A549 treated with GW870086 at 1 μM for 4 hours (cell line): ENCODE data around the gene PARP4. TPM values are rescaled to one million over a fixed set of nuclear protein-coding genes. Genes with fewer than 3 reads are reported as not detected.

Source experiments
- total RNA-seq: library from RNA; stranded (reverse); fragments of 200-300 nt; extraction: Qiagen RNA extraction; gene quantifications from 5 replicates; pipeline ENCODE4 v1.2.3, GENCODE V29; 2022; ENCODE audit warnings: low read depth

Gene PARP4
- total RNA-seq: 41.2 to 53.2 TPM (median 49.8 TPM) in 5 replicates

DNA sequence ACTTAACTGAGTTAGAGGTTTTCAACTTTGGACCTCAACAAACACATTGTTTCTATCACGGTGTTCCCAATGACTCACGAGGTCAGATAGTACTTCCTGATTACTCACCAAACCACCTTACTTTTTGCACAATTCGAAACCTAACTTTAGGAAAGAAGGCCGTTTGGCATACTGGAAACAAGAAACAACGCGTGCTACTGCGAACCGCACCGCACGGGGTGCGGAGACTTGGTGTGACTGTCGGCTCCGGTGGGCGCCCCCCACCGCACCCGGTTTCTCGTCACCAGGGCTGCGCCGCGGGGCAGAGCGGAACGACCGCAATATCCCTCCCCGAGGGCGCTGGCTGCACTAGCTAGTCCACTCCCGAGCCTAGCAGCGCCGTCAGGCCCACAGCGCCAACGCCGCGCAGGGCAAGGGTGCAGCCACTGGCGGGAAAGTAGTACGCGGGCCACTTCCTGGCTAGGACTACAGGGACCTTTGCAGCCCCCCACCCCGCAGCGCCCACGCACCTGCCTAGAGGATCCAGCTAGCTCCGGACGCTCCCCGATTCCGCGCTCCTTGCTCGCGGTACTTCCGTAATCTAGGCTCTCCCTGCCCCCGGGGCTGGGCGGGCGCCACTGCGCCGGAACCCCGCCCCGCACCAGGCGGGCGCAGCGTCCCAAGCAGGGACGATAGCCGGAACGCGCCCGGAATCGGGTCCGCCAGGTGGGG, at the start of gene PARP4:
Gene PARP4, minus strand, starts transcription at position 582 of the 711 bp plus-strand sequence. CDS start 9,002 bp downstream, outside the sequence.

Other genes starting within 250 kb of the PARP4 start
- not detected in 5 replicates for gene C1QTNF9, start 203.2 kb downstream of the PARP4 start, total RNA-seq
- gene ATP12A, start 167.6 kb upstream of the PARP4 start, total RNA-seq: not detected in 5 replicates